Adipocyte (in vitro differentiated cells): ENCODE data around the gene KLHDC3.
"Not testable (repeated sequence)": the region's sequence is repeated elsewhere in the genome, so short reads cannot be mapped to it uniquely, and the experiment has no call there.

Experiments used
- DNase-seq: peaks from one replicate; pipeline ENCODE4 v3.0.0-alpha.2; 2015; ENCODE audit warnings: low read depth
- H3K27me3 ChIP-seq: replicated peaks from 2 replicates; pipeline ENCODE4 v1.7.0; 2013; ENCODE audit warnings: mild to moderate bottlenecking, low read length, moderate library complexity; ENCODE audit not compliant: control insufficient read depth, insufficient read depth
- H3K36me3 ChIP-seq: 2 replicates; pipeline ENCODE4 v1.7.0; 2013; ENCODE audit warnings: low read length, mild to moderate bottlenecking, moderate library complexity; ENCODE audit not compliant: control insufficient read depth, insufficient read depth, severe bottlenecking
- H3K4me1 ChIP-seq: 2 replicates; pipeline ENCODE4 v1.7.0; 2013; ENCODE audit warnings: mild to moderate bottlenecking, low read length, moderate library complexity; ENCODE audit not compliant: control insufficient read depth, insufficient read depth
- H3K4me3 ChIP-seq: 2 replicates; pipeline ENCODE4 v1.7.0; 2013; ENCODE audit warnings: mild to moderate bottlenecking, low read length, moderate library complexity
- H3K9ac ChIP-seq: 2 replicates; pipeline ENCODE4 v1.7.0; 2013; ENCODE audit warnings: mild to moderate bottlenecking, low read length, moderate library complexity
- H3K9me3 ChIP-seq: 2 replicates; pipeline ENCODE4 v1.7.0; 2013; ENCODE audit warnings: mild to moderate bottlenecking, low read length, moderate library complexity; ENCODE audit not compliant: control insufficient read depth

Gene KLHDC3

GRCh38 chr6:43033496-43034189 lies 19.6 kb downstream of the KLHDC3 start:
- Histone ChIP-seq H3K36me3 (peaks cover 62% of the 10 kb centered on the region), H3K4me3 (no peak overlapping the region), H3K9ac (no peak overlapping the region), H3K9me3 (no peaks in the 10 kb centered on the region), H3K27me3 (no peaks in the 10 kb centered on the region), H3K4me1 (no peaks in the 10 kb centered on the region)
- no peak for DNase-seq

GRCh38 chr6:43034190-43034525 lies 20.1 kb downstream of the KLHDC3 start:
- no peaks in the 10 kb centered on the region for H3K9me3 ChIP-seq
- H3K9ac ChIP-seq: no peak overlapping the region
- no peak for DNase-seq
- H3K27me3 ChIP-seq: no peaks in the 10 kb centered on the region
- peaks cover 62% of the 10 kb centered on the region for H3K36me3 ChIP-seq
- H3K4me3 ChIP-seq: no peak overlapping the region
- H3K4me1 ChIP-seq: no peaks in the 10 kb centered on the region

GRCh38 chr6:43035495-43036194 lies 21.6 kb downstream of the KLHDC3 start:
- H3K9me3 ChIP-seq: no peaks in the 10 kb centered on the region
- no peak for DNase-seq
- H3K9ac ChIP-seq: no peak overlapping the region
- H3K27me3 ChIP-seq: no peaks in the 10 kb centered on the region
- no peaks in the 10 kb centered on the region for H3K4me1 ChIP-seq
- peaks cover 61% of the 10 kb centered on the region for H3K36me3 ChIP-seq
- H3K4me3 ChIP-seq: no peak overlapping the region

GRCh38 chr6:43036712-43037111 lies 22.7 kb downstream of the KLHDC3 start:
- no peak overlapping the region for H3K4me3 ChIP-seq
- no peaks in the 10 kb centered on the region for H3K27me3 ChIP-seq
- H3K9ac ChIP-seq: no peak overlapping the region
- H3K36me3 ChIP-seq: peaks cover 67% of the 10 kb centered on the region
- DNase-seq: no peak
- H3K9me3 ChIP-seq: no peaks in the 10 kb centered on the region
- no peaks in the 10 kb centered on the region for H3K4me1 ChIP-seq

- H3K4me1 ChIP-seq: no peaks in the 10 kb centered on the region
- no peaks in the 10 kb centered on the region for H3K27me3 ChIP-seq
- no peak overlapping the region for H3K4me3 ChIP-seq
- no peak overlapping the region for H3K9ac ChIP-seq
- peaks cover 67% of the 10 kb centered on the region for H3K36me3 ChIP-seq
- no peaks in the 10 kb centered on the region for H3K9me3 ChIP-seq
- no peak for DNase-seq
Measured at GRCh38 chr6:43037197-43037596, 23.1 kb downstream of the KLHDC3 start.

- DNase-seq: no peak
- Histone ChIP-seq H3K36me3 (peaks cover 70% of the 10 kb centered on the region), H3K27me3 (no peaks in the 10 kb centered on the region), H3K9me3 (no peaks in the 10 kb centered on the region), H3K4me3 (no peak overlapping the region), H3K9ac (no peak overlapping the region), H3K4me1 (no peaks in the 10 kb centered on the region)
Measured at GRCh38 chr6:43037706-43038105, 23.7 kb downstream of the KLHDC3 start.

- no peaks in the 10 kb centered on the region for H3K27me3 ChIP-seq
- no peak for DNase-seq
- no peak overlapping the region for H3K9ac ChIP-seq
- no peaks in the 10 kb centered on the region for H3K4me1 ChIP-seq
- no peak overlapping the region for H3K4me3 ChIP-seq
- no peaks in the 10 kb centered on the region for H3K9me3 ChIP-seq
- H3K36me3 ChIP-seq: peaks cover 74% of the 10 kb centered on the region
Measured at GRCh38 chr6:43038727-43039126, 24.7 kb downstream of the KLHDC3 start.

- H3K9ac ChIP-seq: no peak overlapping the region
- no peak overlapping the region for H3K4me3 ChIP-seq
- H3K9me3 ChIP-seq: no peaks in the 10 kb centered on the region
- H3K27me3 ChIP-seq: no peaks in the 10 kb centered on the region
- peaks cover 77% of the 10 kb centered on the region for H3K36me3 ChIP-seq
- H3K4me1 ChIP-seq: no peaks in the 10 kb centered on the region
- DNase-seq: no peak
Measured at GRCh38 chr6:43040542-43041257, 26.7 kb downstream of the KLHDC3 start.

- peaks cover 81% of the 10 kb centered on the region for H3K36me3 ChIP-seq
- not testable (repeated sequence) for DNase-seq, H3K9ac ChIP-seq, H3K9me3 ChIP-seq, H3K27me3 ChIP-seq, H3K4me1 ChIP-seq, H3K4me3 ChIP-seq
Measured at GRCh38 chr6:43041475-43041874, 27.4 kb downstream of the KLHDC3 start.

GRCh38 chr6:43043310-43043709 lies 29.3 kb downstream of the KLHDC3 start:
- no peaks in the 10 kb centered on the region for H3K27me3 ChIP-seq
- H3K36me3 ChIP-seq: peaks cover 79% of the 10 kb centered on the region
- no peak overlapping the region for H3K4me3 ChIP-seq
- no peaks in the 10 kb centered on the region for H3K9me3 ChIP-seq
- no peaks in the 10 kb centered on the region for H3K4me1 ChIP-seq
- no peak overlapping the region for H3K9ac ChIP-seq
- no peak for DNase-seq

- no peak for DNase-seq
- H3K4me3 ChIP-seq: no peak overlapping the region
- no peaks in the 10 kb centered on the region for H3K4me1 ChIP-seq
- no peaks in the 10 kb centered on the region for H3K9me3 ChIP-seq
- H3K27me3 ChIP-seq: no peaks in the 10 kb centered on the region
- no peak overlapping the region for H3K9ac ChIP-seq
- peaks cover 79% of the 10 kb centered on the region for H3K36me3 ChIP-seq
Measured at GRCh38 chr6:43045371-43045930, 31.4 kb downstream of the KLHDC3 start.
